Tibial nerve (tissue), 4 donors: ENCODE measurements around the gene CDH12.
"Not testable (repeated sequence)": the region's sequence is repeated elsewhere in the genome, so short reads cannot be mapped to it uniquely, and the experiment has no call there.

Experiments used
- EP300 ChIP-seq, 2 donors: sonication (generic); formaldehyde crosslinking; IDR thresholded peaks; one replicate each; pipeline ENCODE4 v1.6.1; 2017; ENCODE audit warnings: antibody characterized with exemption in 2 of 2, mild to moderate bottlenecking in 1 of 2
- POLR2A ChIP-seq, 2 donors: fragments of 450-650 bp; IDR thresholded peaks; one replicate each; pipeline ENCODE4 v1.6.1; 2017; ENCODE audit warnings: antibody characterized with exemption in 2 of 2, mild to moderate bottlenecking in 2 of 2, moderate library complexity in 2 of 2
- TF ChIP-seq, protein P1 (sequence below), 5 experiments: fragments of 200-600 bp in 3 of 5; fragments of 450-650 bp in 2 of 5; sonication (generic) in 3 of 5; IDR thresholded peaks; one replicate each; pipeline ENCODE4 v1.5.1; 2016 to 2019; ENCODE audit warnings: antibody characterized with exemption in 5 of 5, mild to moderate bottlenecking in 3 of 5, moderate library complexity in 2 of 5

DNA sequence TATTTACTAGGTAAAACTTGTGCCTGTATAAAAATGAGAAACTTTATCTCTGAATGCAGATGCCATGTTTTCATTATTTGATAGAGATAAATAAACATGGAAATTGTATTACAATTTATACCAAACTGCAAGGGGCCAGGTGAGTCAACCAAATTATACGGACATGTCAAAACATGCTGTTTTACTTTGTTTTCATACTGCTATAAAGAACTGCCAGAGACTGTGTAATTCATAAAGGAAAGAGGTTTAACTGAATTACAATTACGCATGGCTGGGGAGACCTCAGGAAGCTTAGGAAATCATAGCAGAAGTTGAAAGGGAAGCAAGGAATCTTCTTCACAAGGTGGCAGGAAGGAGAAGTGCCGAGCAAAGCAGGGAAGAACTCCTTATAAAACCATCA is 840.3 kb downstream of the CDH12 start:
- TF ChIP-seq, protein P1, sequence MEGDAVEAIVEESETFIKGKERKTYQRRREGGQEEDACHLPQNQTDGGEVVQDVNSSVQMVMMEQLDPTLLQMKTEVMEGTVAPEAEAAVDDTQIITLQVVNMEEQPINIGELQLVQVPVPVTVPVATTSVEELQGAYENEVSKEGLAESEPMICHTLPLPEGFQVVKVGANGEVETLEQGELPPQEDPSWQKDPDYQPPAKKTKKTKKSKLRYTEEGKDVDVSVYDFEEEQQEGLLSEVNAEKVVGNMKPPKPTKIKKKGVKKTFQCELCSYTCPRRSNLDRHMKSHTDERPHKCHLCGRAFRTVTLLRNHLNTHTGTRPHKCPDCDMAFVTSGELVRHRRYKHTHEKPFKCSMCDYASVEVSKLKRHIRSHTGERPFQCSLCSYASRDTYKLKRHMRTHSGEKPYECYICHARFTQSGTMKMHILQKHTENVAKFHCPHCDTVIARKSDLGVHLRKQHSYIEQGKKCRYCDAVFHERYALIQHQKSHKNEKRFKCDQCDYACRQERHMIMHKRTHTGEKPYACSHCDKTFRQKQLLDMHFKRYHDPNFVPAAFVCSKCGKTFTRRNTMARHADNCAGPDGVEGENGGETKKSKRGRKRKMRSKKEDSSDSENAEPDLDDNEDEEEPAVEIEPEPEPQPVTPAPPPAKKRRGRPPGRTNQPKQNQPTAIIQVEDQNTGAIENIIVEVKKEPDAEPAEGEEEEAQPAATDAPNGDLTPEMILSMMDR (IDR thresholded peaks at IDR 0.05), result not testable (repeated sequence)
- TF ChIP-seq POLR2A, EP300 (IDR thresholded peaks at IDR 0.05): not testable (repeated sequence)
